ENCODE results near the gene SCD5.

GRCh38 chr4:82593411-82593810, 205.2 kb downstream of the SCD5 start:
- TF ChIP-seq CTCF (IDR thresholded peaks at IDR 0.05) (no peak), POLR2AphosphoS5 (IDR thresholded peaks at IDR 0.05) (no peak)

All from prostate gland (tissue), 2 donors.